Measurements from ENCODE around the gene MON2.
A peak's percentile ranks its signal among the peaks of the same experiment; 100 is the strongest.

MON2 gene

GRCh38 chr12:62629971-62630739, 163.5 kb downstream of the MON2 start:
- H3K36me3 Mint-ChIP-seq (ENCODE audit: low read depth), result no peaks in the 10 kb centered on the region
- H3K4me3 Mint-ChIP-seq, result no peak overlapping the region
- no peak for DNase-seq
- peaks cover 86% of the 10 kb centered on the region for H3K27me3 Mint-ChIP-seq
- no peak overlapping the region for H3K27ac Mint-ChIP-seq
- peaks cover 16% of the 10 kb centered on the region for H3K4me1 Mint-ChIP-seq (ENCODE audit: low read depth)
- no peaks in the 10 kb centered on the region for H3K9me3 Mint-ChIP-seq

DNA sequence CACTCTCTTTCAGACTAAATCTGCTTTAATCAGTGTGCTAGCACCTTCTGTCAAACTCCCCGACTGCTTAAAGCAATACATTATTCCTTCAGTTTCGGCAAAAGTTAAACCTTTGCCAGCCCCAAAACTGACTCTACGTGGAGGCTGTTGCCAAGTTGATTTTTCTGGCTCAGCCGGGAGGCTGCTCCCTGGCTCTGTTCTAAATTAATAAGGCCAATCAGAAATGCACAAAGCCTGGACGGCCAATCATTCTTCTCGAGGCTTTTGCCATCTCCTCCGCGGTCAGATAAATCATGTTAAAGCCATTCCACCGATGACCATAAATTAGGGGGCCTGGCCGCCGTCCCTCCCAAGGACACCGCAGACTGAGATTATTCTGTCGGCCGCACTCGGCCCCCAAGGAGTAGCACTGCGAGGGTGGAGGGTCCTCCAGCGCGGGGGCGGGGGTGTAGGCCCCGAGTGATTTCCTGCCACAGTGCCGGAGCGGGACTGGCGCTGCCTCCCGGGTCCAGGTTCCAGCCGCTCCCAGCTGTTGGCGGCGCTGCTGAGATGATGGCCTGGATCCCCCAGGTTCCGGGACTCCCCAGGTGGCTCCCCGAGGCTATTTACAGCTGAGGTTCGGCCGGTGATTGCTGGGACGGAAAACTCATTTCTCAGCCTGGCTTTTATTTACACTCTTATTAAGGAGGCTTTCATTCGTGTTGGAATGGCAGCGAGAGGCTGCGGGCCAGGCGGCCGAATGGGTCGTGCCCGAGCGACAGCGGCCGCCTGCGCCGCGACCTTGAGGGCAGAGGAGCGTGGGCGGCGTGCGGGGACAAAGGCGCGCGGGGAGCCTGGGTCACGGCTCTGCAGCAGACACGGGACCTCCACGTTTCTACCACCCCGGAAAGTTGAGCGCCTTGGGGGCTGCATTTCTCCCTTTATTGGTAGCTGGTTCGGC, 165.1 kb downstream of the MON2 start:
- DNase-seq, result peak; percentile 46
- H3K27ac Mint-ChIP-seq, result no peak overlapping the region
- peak overlapping the region; percentile 75 for H3K4me3 Mint-ChIP-seq
- H3K27me3 Mint-ChIP-seq, result peaks cover 94% of the 10 kb centered on the region
- H3K4me1 Mint-ChIP-seq (ENCODE audit: low read depth), result peaks cover 16% of the 10 kb centered on the region
- H3K36me3 Mint-ChIP-seq (ENCODE audit: low read depth), result no peaks in the 10 kb centered on the region
- H3K9me3 Mint-ChIP-seq, result no peaks in the 10 kb centered on the region

- Mint-ChIP-seq H3K9me3 (no peaks in the 10 kb centered on the region), H3K36me3 (ENCODE audit: low read depth) (no peaks in the 10 kb centered on the region), H3K4me1 (ENCODE audit: low read depth) (peaks cover 16% of the 10 kb centered on the region), H3K27ac (no peak overlapping the region), H3K4me3 (peak overlapping the region; percentile 75), H3K27me3 (peaks cover 93% of the 10 kb centered on the region)
- peak; percentile 42 for DNase-seq
These were observed 165.8 kb downstream of the MON2 start for GRCh38 chr12:62632411-62632918.

GRCh38 chr12:62635649-62636048, 169.0 kb downstream of the MON2 start:
- Mint-ChIP-seq H3K4me3 (no peak overlapping the region), H3K36me3 (ENCODE audit: low read depth) (no peaks in the 10 kb centered on the region), H3K4me1 (ENCODE audit: low read depth) (peaks cover 20% of the 10 kb centered on the region), H3K27ac (no peak overlapping the region), H3K27me3 (peaks cover 65% of the 10 kb centered on the region), H3K9me3 (no peaks in the 10 kb centered on the region)
- DNase-seq, result no peak

- peaks cover 28% of the 10 kb centered on the region for H3K4me1 Mint-ChIP-seq (ENCODE audit: low read depth)
- H3K36me3 Mint-ChIP-seq (ENCODE audit: low read depth), result no peaks in the 10 kb centered on the region
- peaks cover 45% of the 10 kb centered on the region for H3K27me3 Mint-ChIP-seq
- no peak overlapping the region for H3K4me3 Mint-ChIP-seq
- H3K27ac Mint-ChIP-seq, result no peak overlapping the region
- DNase-seq, result no peak
- no peaks in the 10 kb centered on the region for H3K9me3 Mint-ChIP-seq
These were observed 171.1 kb downstream of the MON2 start for GRCh38 chr12:62637679-62638078.

GRCh38 chr12:62640910-62641448, 174.4 kb downstream of the MON2 start:
- H3K9me3 Mint-ChIP-seq, result no peaks in the 10 kb centered on the region
- H3K4me1 Mint-ChIP-seq (ENCODE audit: low read depth), result peaks cover 23% of the 10 kb centered on the region
- peak overlapping the region; percentile 95 for H3K27ac Mint-ChIP-seq
- H3K4me3 Mint-ChIP-seq, result peak overlapping the region; percentile 65
- peak; percentile 59 for DNase-seq
- no peaks in the 10 kb centered on the region for H3K36me3 Mint-ChIP-seq (ENCODE audit: low read depth)
- peaks cover 15% of the 10 kb centered on the region for H3K27me3 Mint-ChIP-seq

GRCh38 chr12:62642486-62642885, 175.9 kb downstream of the MON2 start:
- Mint-ChIP-seq H3K36me3 (ENCODE audit: low read depth) (no peaks in the 10 kb centered on the region), H3K27ac (no peak overlapping the region), H3K4me1 (ENCODE audit: low read depth) (peaks cover 23% of the 10 kb centered on the region), H3K9me3 (no peaks in the 10 kb centered on the region), H3K27me3 (peaks cover 3% of the 10 kb centered on the region), H3K4me3 (no peak overlapping the region)
- no peak for DNase-seq

DNA sequence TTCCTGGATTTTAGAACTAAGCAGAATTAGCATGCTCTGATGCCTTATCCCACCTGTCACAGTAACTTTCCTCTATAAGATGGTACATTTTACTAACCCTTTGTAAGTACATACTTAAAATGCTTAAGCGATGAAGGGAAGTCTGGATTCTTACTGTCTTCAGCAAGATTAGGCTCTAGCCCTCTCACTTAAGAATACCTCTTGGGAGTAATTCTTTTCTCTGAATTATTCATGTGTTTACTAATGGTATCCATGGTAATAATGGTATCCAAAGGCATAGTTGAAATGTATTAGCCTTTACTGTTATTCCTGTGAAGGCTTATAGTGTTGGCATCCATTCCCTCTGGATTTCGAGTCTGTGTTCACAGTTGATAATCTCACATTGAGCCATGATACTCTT, 176.9 kb downstream of the MON2 start:
- H3K4me1 Mint-ChIP-seq (ENCODE audit: low read depth), result peaks cover 23% of the 10 kb centered on the region
- H3K27ac Mint-ChIP-seq, result no peak overlapping the region
- H3K9me3 Mint-ChIP-seq, result no peaks in the 10 kb centered on the region
- peaks cover 3% of the 10 kb centered on the region for H3K27me3 Mint-ChIP-seq
- DNase-seq, result no peak
- H3K36me3 Mint-ChIP-seq (ENCODE audit: low read depth), result no peaks in the 10 kb centered on the region
- no peak overlapping the region for H3K4me3 Mint-ChIP-seq

DNA sequence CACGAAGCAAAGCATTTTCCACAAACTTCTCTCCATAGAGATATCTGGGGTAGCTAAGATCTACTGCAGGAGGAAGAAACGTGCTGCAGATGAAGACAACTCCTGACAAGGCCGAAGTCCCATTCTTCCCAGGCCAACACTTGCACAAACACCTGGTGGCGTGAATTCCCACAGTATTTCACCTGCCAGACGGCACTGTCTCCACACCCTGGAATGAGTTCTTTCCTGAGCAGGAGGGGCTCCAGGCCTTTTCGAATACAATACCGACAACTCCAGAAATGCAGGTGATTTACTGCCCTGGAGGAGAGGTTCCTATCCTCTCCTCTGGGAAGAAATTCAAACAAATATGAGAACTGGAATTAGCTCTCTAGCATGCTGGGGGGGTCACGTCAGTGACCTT, 179.9 kb downstream of the MON2 start:
- Mint-ChIP-seq H3K9me3 (no peaks in the 10 kb centered on the region), H3K27ac (no peak overlapping the region), H3K36me3 (ENCODE audit: low read depth) (no peaks in the 10 kb centered on the region), H3K27me3 (peaks cover 3% of the 10 kb centered on the region), H3K4me1 (ENCODE audit: low read depth) (peaks cover 9% of the 10 kb centered on the region), H3K4me3 (no peak overlapping the region)
- no peak for DNase-seq

- no peaks in the 10 kb centered on the region for H3K9me3 Mint-ChIP-seq
- no peak for DNase-seq
- no peaks in the 10 kb centered on the region for H3K4me1 Mint-ChIP-seq (ENCODE audit: low read depth)
- no peak overlapping the region for H3K27ac Mint-ChIP-seq
- peaks cover 3% of the 10 kb centered on the region for H3K27me3 Mint-ChIP-seq
- no peaks in the 10 kb centered on the region for H3K36me3 Mint-ChIP-seq (ENCODE audit: low read depth)
- no peak overlapping the region for H3K4me3 Mint-ChIP-seq
These were observed 181.0 kb downstream of the MON2 start for GRCh38 chr12:62647586-62647985.

- peaks cover 2% of the 10 kb centered on the region for H3K27me3 Mint-ChIP-seq
- no peaks in the 10 kb centered on the region for H3K9me3 Mint-ChIP-seq
- no peaks in the 10 kb centered on the region for H3K36me3 Mint-ChIP-seq (ENCODE audit: low read depth)
- H3K4me3 Mint-ChIP-seq, result no peak overlapping the region
- H3K27ac Mint-ChIP-seq, result no peak overlapping the region
- peaks cover 3% of the 10 kb centered on the region for H3K4me1 Mint-ChIP-seq (ENCODE audit: low read depth)
- DNase-seq, result no peak
These were observed 182.9 kb downstream of the MON2 start for GRCh38 chr12:62649412-62650138.
